ENCODE results near the gene CTNNBL1.

CTNNBL1 gene

DNA sequence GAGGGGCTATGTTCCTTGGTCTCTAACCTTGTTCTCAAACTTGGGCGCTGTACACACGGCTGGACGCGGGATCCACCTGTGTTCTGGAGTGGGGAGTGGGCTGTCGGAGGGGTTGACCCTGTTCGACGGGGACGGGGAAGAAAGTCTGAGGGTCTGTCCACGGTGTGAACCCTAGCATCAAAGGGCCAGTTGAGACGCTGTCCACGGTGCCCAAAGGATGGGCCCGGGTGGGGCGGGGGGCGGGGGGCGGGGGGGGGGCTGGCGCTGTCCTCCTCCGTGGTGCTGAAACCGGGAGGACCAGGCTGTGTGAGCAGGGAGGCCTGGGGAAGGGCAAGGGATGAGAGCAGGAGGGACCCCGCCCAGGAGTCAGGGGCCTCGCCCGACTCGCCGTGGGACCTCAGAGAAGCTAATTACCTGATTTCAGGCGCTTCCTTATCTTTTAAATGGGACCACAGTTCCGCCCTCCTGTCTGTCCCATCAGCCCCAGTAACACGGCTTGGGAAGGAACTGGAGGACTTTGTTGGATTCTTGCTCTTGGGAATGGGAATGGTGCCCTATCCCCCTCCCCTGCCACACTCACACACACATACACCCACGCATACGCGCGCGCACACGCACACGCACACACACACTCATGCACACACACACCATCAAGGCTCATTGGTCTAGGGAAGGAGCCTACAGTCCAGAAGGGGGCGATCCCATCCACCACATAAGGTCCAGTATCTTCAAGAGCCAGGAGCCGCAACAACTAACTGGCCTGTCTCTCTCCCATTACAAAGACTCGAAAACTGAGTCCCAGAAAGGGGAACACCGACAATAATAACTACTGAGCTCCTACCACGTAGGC is 208.0 kb downstream of the CTNNBL1 start:
- peak; percentile 66 for DNase-seq (ENCODE audit: low spot score)

DNA sequence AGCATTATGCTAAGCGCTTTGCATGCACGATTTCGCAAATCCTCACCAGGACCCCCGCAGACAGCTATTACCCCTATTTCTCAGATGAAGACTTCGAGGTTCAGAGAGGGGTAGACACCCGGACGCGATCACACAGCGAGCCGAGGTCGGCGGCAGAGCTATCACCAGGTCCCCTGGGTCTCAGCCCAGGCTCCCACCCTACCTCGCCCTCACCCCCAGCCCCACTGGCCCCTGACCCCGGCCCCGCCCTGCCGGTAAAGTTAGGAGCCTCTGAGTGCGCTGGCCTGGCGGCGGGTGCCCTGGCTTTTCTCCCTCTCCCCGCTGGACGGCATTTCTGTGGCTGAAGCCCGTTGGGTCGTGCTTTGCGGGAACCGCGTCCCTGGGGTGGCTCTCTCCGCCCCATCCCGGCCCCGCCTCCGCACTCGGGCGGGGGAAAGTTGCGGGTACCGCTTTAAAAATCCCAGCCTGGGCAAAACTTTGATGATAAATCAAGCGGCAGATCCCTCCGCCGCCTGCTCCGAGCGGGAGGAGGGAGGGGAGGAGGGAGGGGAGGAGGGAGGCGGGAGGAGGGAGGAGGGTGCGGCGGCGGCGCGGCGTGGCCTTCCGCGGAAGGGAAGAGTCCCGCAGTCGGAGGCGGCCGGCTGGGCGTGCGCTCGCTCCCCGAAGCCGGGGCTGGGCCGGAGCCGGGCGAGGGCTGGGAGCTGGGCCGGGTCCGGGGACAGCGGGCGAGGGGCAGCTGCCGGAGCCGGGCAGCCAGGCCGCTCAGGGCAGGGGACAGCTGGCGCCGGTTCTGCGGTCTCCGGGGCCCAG is 208.9 kb downstream of the CTNNBL1 start, which contains the start of gene VSTM2L:
VSTM2L (plus strand) TSS at position 624 of the 810 bp plus-strand sequence. CDS start 224 bp downstream, outside the sequence.
- DNase-seq (ENCODE audit: low spot score), result peak; percentile 78

DNA sequence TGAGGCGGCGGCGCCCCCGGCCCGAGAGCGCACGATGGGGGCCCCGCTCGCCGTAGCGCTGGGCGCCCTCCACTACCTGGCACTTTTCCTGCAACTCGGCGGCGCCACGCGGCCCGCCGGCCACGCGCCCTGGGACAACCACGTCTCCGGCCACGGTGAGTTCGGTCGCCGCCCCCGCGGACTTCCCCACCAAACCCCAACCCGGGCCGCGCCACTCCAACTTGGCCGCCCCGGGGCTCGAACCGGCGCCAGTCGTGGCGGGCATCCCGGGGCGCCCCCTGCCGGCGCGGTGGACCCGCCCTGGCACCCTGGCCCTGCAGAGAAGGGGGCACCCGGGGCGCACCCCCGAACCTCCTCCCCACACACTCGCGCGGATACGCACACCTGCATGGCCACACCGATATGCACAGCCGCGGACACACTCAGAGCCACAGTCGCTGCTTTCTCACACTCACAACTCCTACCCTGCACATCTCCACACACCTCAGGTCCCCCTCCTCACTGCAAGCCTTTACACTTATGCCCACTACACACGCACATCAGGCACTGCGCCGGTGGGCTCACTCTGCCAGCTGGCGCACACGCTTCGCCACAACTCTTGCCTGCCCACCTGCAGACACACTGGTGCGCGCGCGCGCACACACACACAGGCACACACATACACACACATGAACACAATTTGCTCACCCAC is 209.6 kb downstream of the CTNNBL1 start:
- no peak for DNase-seq (ENCODE audit: low spot score)

DNA sequence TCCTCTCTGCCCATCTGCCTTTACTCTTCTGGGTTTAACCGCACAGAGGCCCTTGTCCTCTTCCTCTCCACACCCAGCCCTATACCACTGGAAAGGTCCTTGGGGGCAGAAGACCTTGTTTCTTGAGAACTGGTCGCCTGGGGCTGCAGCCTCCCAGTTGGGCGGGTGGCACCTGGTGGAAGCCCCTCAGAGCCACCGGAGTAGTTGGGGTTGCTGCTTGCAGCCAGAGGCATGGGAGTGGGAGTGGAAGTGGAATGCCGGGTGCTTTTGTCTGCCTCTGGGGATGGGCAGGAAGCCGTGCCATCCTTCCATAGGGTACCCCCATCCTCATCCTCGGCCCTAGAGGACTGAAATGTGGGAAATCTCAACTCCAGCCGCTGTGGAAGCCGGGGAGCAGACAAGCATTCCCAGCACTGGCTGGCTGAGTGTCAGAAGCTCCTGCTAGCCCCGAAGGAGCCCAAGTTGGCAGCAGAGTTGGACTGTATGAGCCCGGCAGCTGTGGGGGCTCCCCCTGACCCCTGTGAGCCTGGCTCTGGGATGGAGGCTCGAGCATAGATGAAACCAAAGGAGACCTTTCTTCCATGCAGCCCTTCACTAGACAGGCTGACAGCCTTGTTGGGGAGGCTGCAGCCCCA is 210.3 kb downstream of the CTNNBL1 start:
- DNase-seq (ENCODE audit: low spot score), result no peak

DNA sequence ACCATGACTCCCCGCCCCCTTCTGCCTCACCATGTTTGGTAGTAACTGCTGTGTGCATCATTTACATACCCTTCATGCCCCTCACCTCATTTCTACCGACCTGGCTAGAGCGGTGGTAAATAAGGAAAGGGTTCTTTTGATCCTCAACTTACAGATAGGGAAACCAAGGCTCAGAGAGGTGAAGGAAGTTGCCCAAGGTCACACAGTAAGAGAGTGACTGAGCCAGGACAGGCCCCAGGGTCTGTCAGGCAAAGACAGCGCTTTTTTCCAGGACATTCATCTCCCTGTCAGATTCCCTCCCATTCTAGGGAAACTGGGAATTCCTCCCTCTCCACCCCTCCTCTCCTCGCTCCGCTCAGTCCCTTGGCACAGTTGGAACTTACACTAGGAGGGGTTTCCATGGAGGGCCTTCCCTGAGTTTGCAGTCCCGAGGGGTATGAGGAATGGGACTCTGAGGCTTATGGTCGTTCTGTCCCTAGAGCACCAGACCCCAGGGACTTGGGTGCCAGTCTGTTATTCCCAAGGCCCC is 211.1 kb downstream of the CTNNBL1 start:
- DNase-seq (ENCODE audit: low spot score), result no peak

DNA sequence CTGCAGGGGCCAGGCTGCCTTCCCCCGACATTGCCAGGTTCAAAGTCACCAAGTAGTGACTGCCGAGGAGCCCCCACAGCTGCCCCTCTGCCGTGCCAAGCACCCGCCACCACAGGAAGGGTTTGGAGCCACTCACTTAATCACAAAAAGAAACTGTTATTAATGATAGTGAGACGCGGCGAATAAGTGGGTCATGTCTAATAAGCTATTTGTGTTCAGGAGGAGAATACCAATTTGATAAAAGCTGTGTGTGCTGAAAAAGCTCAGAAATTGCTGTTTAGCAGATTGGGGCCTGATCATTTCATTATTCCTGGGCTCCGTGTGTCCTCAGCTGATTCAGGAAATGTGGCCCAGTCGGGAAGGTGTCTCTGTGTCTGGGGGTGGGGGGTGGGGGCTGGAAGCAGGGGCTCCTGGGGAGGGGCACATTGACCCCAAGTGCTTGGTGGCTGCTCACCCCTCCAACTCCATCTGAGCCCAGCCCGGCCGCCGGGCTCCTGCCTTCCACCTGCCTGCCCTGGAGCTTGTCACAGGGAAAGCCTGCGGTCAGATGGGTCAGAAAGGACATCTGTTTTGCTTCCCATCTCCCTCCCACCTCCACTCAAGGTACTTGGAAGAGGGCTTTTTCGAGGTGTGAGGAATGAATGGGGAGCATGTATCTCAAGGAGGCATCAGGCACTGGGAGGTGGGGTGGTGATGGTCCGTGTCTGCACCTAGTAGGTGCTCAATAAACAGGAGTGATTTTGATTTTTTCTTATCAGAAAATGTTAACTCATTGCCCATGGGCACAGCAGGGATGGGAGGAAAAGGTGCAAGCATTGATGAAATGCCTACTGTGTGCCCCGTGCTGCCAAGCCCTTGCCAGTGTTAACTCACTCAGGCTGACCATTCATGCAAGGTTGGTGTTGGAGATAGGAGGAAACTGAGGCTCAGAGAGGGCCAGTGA is 212.1 kb downstream of the CTNNBL1 start:
- DNase-seq (ENCODE audit: low spot score), result no peak

DNA sequence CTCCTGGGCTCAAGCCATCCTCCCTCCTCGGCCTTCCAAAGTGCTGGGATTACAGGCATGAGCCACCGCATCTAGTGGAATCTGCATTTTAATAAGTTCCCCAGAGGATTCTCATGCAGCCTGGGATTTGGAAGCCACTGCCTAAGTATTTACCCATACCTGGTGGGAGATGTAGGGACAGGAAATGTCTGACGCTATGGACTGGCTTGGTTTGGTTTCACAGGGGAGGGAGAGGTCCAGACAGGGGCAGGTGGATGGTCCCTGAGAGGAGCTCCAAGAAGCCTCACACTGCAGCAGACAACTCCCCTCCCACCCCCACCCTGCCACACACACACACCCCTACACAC is 213.5 kb downstream of the CTNNBL1 start:
- DNase-seq (ENCODE audit: low spot score), result no peak

DNA sequence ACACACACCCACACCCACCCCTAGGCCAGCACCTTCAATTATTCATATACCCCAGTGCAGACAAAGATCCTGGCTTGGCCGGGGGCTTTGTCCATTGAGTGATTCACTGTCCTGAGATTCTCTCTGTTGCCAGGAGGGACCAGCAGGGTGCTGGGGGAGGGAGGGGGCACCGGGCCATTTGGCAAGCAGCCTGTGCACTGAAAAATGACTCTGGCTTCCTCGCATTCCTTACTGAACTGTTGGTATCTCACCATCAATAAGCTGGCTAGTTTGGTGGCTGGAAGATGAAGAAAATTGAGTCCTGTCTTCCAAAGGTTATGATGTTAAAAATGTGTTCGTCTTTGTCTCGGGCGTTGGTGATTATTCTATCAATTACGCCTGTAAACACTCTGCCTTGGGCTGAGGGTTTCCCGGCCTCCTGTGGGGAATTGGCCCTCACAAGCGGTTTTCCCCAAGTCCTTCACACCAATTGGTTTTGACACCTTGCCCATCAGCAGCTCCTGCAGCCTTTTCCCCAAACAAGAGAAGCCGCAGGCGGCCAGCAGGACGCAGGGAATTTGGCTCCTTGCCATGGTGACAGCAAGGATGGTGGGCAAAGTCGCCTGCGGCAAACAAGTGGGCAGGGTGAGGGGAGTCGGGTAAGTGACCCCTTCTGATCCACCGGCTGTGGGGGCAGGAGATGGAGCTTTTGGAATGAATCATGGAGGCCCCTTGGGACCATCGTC is 214.0 kb downstream of the CTNNBL1 start:
- DNase-seq (ENCODE audit: low spot score), result peak; percentile 73

DNA sequence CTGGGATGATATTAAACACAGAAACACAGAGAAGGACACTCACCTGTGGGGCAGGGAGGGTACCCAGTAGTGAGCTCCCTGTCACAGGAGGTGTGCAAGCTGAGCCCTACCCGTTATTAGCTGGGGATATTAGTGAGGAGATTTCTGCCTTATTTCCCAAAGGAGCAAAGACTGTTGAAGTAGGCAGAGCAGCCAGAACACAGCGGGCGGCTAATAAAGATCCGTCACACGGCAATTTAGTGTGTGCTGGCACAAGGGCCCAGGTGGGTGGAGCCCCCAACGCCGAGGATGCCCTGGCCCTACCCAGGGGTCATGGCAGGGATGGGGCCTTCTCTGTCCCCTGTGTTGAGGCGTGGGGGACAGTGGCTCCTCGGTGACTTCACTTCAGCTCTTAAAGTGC is 217.4 kb downstream of the CTNNBL1 start:
- DNase-seq (ENCODE audit: low spot score), result no peak

DNA sequence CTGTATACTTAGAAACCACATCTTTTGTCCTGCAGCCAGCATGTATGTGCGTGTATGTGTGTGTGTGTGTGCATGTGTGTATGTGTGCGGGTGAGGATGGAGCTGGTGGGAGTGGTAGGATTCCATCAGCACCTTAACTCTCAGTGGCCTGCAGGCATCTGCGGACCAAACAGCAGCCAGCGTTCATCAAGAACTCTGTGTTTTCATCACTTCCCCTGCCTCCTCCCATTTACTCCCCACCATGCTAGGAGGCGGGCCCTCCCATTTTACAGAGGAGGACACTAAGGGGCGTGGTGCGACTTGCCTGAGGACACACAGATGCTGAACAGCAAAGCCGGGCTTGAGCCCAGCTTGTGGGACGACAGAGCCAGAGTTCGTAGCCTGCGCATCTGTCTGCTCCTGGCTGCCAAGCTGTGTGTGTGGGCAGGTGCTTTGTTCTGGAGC is 218.0 kb downstream of the CTNNBL1 start:
- no peak for DNase-seq (ENCODE audit: low spot score)

DNA sequence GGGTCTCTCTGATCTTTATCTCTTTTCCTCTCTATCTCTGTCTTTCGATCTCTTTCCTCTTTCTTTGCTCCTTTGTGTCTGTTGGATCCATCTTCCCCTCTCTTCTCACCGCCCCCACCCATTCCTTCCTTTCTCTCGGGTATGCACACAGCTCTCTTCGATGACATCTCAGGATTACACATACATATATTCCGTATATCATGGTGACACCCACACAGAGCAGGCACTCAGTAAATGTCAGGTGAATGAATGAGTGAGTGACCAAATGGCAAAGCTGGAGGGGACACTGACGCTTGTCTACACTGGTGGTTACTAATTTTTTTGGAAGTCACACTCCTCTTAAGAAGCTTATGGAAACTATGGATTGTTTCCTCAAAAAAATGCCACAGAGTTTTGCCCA is 219.0 kb downstream of the CTNNBL1 start:
- DNase-seq (ENCODE audit: low spot score), result no peak

DNA sequence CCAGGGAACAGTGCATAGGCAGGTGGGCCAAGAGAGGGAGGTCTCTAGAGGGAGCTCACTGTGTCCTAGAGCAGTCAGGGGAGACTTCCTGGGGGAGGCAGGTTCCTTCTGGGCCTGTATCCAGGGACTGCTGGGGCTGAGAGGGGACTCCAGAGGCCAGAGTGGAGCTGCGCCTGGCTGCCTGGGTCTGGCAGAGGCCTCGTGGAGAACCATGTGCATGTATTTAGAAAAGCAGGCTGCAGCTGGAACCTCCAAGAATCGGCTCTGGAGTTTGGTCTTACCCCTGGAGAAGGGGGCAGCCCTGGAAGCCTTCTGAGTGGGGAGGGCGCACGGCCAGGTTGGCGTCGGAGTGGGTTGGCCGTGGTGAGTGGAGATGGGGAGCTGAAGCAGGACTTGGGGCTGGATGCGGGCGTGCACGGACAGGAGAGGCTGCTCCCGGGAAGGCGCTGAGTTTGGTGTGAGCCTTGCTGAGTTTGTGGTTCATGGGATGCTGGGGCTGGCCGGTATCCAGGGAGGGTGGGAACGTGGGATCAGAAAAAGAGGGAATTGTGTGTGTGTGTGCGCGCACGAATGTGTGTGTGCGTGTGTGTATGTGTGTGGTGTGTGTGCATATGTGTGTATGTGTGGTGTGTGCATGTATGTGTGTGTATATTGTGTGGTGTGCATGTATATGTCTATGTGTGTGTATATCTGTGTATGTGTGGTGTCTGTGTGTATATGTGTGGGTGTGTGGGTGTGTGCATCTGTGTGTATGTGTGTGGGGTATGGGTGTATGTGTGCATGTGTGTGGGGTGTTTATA is 219.9 kb downstream of the CTNNBL1 start:
- DNase-seq (ENCODE audit: low spot score), result no peak

DNA sequence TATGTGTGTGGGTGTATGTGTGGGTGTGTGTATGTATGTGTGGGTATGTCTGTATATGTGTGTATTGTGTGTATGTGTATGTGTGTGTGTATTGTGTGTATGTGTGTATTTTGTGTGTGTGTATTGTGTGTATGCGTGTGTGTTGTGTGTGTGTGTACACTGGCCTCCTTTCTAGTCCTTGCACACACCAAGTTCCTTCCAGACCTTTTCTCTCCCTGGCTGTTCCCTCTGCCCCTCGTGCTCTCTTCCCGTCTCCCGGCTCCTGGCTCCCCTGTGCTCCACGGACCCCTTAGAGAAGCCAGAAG is 220.5 kb downstream of the CTNNBL1 start:
- DNase-seq (ENCODE audit: low spot score), result no peak

DNA sequence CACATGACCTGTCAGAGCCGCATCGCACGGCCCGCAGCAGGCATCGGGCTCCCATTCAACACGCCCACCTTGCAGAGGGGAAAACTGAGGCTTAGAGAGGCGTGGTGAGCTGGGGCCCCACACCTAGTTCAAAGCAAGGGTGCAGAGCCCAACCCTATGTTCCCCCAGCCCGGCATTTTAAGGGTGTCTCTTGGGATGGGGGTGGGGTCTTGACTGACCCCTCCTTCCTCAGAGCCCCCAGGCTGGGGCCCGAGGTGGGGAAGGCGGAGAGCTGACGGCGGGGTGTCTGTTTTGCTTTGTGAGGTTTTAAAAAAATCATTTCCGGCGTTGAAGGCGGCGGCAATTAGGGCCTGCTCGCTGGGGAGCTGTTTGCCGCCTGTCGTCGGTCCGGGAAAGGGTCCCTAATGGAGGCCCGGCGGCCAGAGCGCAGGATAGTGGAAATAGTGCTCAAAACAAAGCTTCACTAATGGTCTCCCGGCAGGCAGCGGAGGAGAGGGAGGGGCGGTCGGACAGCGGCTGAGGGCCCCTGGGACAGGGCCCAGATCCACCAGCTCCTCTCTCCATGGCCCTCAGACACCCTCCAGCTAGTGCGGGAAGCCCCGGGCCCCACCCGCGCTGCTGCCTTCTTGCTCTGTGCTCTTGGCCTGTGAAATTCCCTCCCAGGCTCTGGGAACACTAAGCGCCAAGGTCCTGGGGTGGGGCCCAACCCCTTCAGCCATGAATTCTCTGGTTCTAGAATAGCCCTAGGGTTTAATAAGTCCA is 221.0 kb downstream of the CTNNBL1 start:
- no peak for DNase-seq (ENCODE audit: low spot score)

DNA sequence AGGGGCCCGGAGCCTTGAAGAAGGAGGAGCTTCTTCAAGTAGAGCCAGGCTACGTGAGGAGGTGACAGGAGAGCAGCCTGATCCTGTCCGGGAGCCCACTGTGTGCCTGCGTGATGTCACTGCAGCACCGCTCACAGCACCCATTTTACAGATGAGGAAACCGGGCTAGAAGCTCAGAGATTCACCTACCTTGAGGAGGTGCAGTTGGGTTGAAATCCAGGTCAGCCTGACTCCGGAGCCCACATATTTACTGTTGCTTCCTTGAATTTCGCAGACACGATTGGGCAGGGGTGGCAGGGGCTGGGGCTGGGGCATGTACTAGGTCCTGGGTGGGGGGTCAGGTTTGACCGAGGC is 221.6 kb downstream of the CTNNBL1 start:
- no peak for DNase-seq (ENCODE audit: low spot score)

DNA sequence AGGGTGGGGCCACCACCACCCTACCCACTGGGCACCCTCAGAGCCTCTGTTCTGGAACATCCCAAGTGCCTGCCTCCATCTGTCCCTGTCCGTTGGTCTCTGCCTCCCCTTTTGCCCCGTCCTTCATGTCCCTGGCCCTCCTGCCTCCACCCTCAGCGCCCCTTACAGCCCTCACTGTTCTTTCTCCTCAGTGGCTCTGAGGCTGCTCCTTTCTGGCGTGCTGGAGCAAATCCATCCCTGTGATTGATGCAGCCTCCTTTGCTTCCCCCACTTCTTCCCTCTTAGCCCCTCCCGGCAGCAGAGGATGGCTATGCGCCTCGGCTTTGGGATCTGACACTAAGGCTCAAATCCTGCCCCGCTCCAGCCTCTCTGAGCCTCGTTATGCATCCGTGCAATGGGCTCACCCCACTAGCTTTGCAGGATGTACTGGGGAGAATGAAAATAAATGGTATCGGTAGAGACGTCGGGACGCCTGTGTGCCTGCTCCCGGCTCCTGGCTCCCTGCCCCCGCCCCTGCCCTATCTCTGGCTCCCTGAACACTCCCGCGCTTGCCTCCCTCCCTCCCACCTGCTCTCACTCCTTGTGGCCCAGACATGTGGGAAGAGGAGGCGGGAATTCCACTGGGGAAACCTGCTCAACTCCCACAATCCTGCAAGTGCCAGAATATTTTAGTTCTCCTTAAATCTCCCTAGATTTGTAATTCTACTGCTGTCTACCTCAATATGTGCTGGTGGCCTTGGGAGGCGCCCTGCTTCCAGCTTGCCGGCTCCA is 222.2 kb downstream of the CTNNBL1 start:
- no peak for DNase-seq (ENCODE audit: low spot score)

DNA sequence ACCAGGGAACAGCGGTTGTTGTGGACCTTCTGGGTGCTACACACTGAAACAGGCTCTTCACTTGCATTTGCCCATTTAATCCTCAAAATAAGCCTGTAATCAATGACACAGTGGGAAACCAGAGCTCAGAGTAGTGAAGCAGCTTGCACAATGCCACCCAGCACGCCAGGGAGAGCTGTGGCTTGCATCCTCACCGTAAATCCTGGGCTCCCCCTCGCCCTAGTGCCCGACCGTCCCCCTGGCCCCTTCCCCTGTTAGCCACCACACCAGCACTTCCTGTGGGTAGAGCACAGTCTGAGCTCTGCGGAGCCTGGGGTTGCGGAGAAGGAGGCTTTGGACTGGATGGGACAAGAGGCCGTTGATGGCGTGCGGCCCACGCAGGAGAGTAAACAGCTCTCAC is 223.6 kb downstream of the CTNNBL1 start:
- no peak for DNase-seq (ENCODE audit: low spot score)

DNA sequence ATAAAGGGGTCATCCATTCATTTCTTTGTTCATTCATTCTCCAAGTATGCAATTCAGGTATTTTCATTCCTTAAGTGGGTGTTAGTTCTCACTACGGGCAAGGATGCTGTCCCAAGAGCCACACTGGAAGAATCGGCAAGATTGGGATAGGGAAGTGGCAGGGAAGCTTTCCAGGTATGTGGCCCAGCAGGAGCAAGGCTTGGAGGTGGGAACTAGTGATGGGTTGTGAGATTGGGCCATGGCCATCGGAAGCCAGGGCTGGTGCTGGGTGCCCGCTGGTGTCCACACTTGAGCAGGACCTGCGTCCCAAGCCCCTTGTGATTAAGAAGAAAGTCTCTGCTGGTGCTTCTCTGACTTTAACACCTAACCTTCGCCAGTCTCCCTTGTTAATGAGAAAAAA is 224.2 kb downstream of the CTNNBL1 start:
- no peak for DNase-seq (ENCODE audit: low spot score)

Measured in AG08396 (cell line).